ENCODE results near the gene IGLL1.

GRCh38 chr22:23622634-23623033 is 42.5 kb upstream of the IGLL1 start:
- TF ChIP-seq CTCF (IDR thresholded peaks at IDR 0.05; ENCODE audit: insufficient read depth, low read length, poor library complexity, severe bottlenecking) (no peak), EZH2phosphoT487 (conservative IDR thresholded peaks at IDR 0.05; ENCODE audit: low read length) (no peak)
